HG03039 (cell line): ENCODE measurements around the gene ARFGAP3.

ENCODE experiments used
- ATAC-seq: cut with Tn5 transposase; IDR thresholded peaks from one replicate; pipeline ENCODE4 v1.9.1; 2021; ENCODE audit warnings: mild to moderate bottlenecking, moderate library complexity; ENCODE audit not compliant: unreplicated experiment

The ARFGAP3 gene

GRCh38 chr22:42825796-42826195 is 31.3 kb downstream of the ARFGAP3 start:
- no peak for ATAC-seq

- no peak for ATAC-seq
Observed at GRCh38 chr22:42821386-42821785, 35.7 kb downstream of the ARFGAP3 start.

DNA sequence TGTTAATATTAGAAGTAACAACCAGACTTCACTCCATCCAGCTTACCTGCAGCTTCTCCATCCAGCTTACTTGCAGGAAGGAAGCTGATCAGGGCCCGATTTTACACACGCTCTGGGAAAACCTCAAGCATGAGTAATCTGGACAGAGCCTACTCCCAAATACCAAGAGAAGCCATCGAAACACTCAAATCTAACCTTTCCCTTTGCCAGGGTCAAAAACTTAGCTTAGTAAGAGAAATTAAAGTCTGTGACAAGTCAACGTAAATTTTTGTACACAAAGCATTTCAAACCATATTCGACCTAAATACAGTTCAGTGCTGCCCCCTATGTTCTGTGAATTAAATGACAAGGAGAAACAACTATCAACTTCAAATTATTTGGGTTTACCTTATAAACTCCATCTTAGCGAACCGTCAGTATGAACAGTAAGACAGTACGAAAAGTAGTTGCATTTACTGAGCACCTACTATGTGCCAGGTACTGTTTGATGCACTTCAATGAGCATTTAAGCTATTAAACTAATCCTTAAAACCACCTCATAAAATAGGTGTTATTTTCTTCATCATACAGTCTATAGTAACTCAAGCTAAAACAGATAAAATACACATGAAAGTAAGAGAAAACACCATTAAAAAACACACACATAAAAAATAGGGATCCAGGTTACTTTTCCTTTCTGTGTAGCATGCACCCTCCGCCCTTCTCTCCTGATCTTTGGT is 36.9 kb downstream of the ARFGAP3 start:
- no peak for ATAC-seq

- no peak for ATAC-seq
Observed at GRCh38 chr22:42819412-42820044, 37.5 kb downstream of the ARFGAP3 start.

DNA sequence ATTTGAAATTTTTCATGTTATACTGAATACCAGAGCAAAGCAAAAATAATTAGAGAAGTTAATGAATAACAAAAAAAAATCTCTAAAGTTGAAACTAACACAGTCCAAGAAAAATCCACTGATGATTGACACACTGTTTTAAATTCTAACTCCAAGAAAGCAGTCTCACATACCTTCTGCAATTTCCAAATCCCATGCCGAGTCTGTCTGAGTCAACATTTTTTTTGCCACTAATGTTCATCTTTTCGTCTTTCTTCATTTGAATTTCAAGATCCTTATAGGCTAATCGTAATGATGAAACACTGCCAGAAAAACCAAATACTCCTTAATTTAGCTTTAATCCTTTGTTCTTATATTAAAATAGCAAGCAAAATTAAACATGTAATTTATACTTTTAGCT is 39.5 kb downstream of the ARFGAP3 start:
- ATAC-seq: no peak

GRCh38 chr22:42816336-42816735 is 40.7 kb downstream of the ARFGAP3 start:
- ATAC-seq: no peak

DNA sequence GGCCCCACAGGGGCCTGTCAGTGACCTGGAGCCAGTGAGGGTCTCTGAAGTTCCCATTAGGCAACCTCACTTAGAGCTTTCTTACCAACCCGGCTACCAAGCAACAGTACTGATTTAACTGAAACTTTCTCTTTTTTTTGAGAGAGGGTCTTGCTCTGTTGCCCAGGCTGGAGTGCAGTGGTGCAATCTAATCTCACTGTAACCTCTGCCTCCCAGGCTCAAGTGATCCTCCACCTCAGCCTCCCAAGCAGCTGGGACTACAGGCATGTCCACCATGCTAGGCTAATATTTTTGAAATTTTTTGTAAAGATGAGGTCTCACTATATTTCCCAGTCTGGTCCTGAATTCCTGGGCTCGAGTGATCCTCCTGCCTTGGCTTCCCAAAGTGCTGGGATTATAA is 42.5 kb downstream of the ARFGAP3 start:
- ATAC-seq: no peak

DNA sequence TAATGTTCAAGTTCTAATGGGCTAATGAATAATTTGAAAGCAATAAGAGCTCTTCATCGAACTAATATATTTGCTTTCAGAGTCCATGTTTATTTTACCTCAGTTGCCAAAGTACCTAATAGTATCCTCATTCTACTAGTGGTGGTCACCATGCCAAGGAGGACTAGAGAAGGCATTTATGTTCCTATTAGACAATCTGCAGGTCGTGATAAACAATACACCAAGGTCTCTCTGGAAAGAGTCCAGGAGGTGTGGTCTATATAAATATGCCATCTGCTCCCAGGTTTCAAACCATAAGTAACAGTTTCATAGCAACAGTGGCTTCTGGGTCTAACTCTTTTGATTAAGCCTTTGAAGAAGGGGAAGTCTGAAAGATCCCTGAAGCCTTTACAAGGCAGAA is 42.9 kb downstream of the ARFGAP3 start:
- no peak for ATAC-seq

DNA sequence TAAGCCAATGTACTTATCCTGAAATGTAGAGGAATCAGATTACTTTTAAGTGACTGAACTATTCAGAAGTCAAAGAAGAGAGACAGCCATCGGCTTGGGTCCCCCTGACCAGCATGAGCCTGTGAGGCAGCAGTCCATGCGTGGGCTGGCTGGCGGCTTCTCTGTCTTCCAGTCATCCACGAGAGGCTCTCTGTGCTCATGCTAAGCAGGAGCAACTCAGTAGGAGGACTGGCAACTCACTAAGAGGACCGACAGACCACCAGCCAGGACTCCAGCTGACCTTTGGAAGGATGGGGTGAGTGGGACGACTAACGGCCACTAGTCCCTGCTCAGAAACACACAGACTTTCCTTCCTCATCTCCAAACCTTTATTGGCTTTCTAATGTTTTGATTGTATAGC is 43.6 kb downstream of the ARFGAP3 start:
- ATAC-seq: no peak

- no peak for ATAC-seq
Observed at GRCh38 chr22:42811459-42811858, 45.6 kb downstream of the ARFGAP3 start.

DNA sequence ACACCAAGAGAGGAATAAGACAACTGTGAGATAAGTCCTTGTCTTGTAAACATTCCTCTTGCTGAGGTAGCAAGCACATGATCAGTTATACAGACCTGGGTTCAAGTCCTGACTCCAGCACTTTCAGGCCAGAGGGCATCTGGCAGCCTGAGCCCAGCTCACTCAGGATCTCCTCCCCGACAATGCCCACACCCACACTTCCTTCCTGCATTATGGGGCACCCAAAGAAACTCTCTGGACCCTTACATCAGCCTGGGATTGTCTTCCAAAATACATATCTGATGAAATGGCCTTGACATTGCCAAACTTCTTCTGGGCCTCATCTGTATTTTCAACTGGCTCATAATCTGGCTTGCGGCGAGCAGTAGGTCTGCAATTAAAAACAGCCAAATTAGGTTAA is 48.6 kb downstream of the ARFGAP3 start:
- ATAC-seq: no peak

- no peak for ATAC-seq
Observed at GRCh38 chr22:42807185-42807584, 49.9 kb downstream of the ARFGAP3 start.

DNA sequence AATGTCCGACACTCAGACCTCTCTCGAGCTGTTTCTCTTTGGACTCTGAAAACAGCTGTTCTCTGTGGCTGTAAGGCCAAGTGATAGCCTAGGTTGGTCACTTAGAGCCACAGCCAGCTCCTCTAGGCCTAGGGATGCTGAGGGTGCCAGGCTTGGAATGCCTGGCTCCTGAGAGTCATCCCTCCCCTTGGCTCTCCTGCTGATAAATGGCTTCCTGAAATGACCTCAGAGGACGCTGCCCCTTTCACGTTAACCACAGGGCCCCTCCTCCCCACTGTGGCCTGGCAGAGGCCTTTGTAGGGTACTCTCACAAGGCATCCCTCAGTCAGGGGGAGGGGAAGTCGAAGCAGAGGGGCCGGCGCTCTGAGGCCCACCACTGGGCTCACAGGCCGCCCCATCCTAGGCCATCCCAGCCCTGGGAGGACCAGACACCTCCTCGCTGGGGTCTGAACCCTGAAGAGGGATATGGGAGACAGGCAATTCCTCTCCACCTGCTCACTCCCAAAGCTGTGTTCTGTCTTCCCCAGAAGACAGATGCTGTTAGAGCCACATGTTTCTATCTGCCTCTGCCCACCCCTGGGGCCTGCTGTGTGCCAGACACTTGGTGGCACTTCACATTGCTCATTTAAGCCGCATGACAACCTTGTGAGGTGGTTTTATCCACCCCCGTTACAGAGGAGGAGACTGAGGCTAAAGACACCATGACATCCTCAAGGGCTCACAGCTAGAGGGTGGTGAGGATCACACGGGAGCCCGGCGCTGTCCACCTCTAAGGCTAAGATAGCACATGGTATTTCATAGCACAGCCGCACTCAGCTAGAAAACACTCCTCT is 50.9 kb downstream of the ARFGAP3 start:
- ATAC-seq: no peak

- no peak for ATAC-seq
Observed at GRCh38 chr22:42805016-42805997, 51.8 kb downstream of the ARFGAP3 start.

DNA sequence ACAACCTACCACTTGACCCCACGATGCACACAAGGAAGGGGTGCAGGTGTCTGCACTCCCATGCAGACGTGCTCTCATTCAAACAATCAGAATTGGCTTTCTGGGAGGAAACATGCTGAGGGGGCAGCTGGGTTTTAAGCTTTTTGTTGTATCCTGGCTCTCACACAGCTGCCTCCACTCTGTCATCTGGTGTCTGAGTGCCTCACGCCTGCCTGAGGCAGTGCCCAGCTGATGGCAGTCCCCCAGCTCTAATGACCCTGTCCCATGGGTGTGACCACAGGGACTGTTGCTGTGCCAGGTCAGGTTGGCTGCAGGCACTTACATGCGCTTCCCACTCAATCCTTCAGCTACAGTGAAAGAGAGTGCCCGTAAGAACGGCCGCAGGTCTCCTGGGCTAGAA is 53.7 kb downstream of the ARFGAP3 start:
- no peak for ATAC-seq

DNA sequence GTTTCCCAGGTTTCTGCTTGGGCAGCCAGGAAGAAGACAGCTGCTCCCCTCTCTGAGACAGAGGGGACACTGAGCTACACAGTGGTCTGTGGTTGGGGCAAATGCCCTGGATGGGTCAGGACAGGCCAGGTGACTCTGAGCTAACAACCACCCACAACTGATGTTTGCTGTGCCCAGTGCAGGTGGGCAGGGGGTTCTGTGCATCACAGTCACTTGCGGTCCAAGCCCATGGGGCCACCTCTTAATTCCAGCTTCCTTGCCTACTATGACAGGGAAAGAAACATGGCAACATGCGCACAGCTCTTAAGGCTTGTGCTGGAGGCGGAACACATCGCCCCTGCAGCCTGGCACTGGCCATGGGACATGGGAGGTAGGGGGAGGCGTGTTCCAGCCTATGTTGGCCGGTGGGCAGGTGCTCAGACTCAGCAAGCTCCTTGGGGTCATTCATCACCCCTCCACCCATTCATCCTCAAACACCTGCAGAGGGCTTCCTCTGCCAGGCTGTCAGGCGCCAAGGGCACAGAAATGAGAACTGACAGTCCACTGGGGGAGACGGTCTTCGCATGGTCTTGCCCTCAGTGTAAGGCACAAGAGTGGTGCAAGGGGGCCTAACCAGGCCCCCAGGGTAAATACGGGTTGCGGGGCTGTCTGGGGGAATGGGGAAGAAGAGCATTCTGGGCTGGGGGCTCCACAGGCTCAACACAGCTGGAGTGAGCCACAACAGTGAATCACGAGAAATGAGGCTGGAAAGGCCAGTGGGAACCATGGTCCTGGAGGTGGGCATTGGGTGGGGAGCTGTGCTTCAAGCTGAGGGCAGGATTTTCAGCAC is 55.6 kb downstream of the ARFGAP3 start:
- ATAC-seq: no peak

GRCh38 chr22:42800451-42801251 is 56.4 kb downstream of the ARFGAP3 start:
- no peak for ATAC-seq

DNA sequence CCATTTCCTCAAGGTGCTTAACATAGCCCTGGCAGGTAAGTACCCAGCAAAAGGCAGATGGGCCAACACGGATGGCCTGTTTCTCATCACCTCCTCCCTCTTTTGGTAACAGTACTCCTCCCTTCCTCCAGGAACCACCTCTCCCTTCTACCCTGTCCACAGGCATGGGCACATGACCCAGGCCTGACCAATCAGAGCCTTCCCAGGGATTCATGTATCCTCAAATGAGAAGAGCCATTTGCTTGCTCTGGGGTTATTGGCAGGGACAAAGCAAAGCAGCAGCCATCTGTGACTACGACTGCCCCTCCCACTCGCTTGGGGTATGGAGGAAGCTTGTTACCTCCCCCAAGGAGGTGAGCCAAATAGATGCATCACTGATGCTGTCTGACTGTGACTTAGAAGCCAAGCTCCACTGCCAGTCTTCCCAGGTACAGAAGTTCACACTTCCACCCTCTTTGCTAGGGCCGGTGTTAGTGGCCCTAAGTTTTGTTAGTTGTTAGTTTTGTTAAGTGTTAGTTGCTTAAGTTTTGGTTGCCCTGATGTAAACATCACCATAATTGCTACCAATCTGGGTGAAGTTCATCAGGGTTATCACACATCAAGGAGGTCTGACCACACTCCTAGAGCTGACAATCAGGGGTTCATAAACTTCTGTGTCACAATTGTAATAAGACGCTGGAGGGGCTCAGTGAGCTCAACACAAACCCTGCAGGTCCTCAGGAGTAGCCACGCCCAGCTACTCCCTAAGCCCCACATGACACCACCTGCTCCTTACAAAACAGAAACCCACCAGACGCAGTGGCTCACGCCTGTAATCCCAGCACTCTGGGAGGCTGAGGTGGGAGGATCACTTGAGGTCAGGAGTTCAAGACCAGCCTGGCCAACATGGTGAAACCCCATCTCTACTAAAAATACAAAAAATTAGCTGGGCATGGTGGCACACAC is 57.3 kb downstream of the ARFGAP3 start:
- no peak for ATAC-seq
